DOHH2 (cell line): ENCODE data around the gene VSTM2L.

Experiments used
- H3F3A ChIP-seq: fragments of 200-600 bp; sonication (generic), shearing (Covaris generic); 2 replicates; pipeline ENCODE4 v1.6.0; 2016; ENCODE audit warnings: antibody characterized with exemption, mild to moderate bottlenecking; ENCODE audit not compliant: control insufficient read depth, insufficient read depth
- H3K27ac ChIP-seq: fragments of 200-600 bp; sonication (generic); 2 replicates; pipeline ENCODE4 v1.5.1; 2014; ENCODE audit warnings: low read depth, mild to moderate bottlenecking, low read length, moderate library complexity
- H3K27me3 ChIP-seq: fragments of 200-600 bp; sonication (generic); 2 replicates; pipeline ENCODE4 v1.6.1; 2014; ENCODE audit warnings: mild to moderate bottlenecking, low read length, mixed read lengths; ENCODE audit not compliant: control insufficient read depth
- H3K36me3 ChIP-seq: fragments of 200-600 bp; sonication (generic); 2 replicates; pipeline ENCODE4 v1.6.1; 2014; ENCODE audit warnings: mild to moderate bottlenecking, low read length, moderate library complexity, mixed read lengths; ENCODE audit not compliant: control insufficient read depth
- H3K4me1 ChIP-seq: fragments of 200-600 bp; sonication (generic); 2 replicates; pipeline ENCODE4 v1.6.1; 2014; ENCODE audit warnings: mild to moderate bottlenecking, low read length, mixed read lengths; ENCODE audit not compliant: control insufficient read depth
- H3K4me2 ChIP-seq: fragments of 200-600 bp; sonication (generic); 2 replicates; pipeline ENCODE4 v1.6.0; 2014; ENCODE audit warnings: mild to moderate bottlenecking, low read length, moderate library complexity
- H3K4me3 ChIP-seq: fragments of 200-600 bp; sonication (generic); 2 replicates; pipeline ENCODE4 v1.5.1; 2014; ENCODE audit warnings: mild to moderate bottlenecking, low read length, mixed read lengths
- H3K79me2 ChIP-seq: fragments of 200-600 bp; sonication (generic); 2 replicates; pipeline ENCODE4 v1.6.1; 2014; ENCODE audit warnings: mild to moderate bottlenecking, low read length, mixed read lengths; ENCODE audit not compliant: control insufficient read depth
- H3K9me2 ChIP-seq: fragments of 200-600 bp; sonication (generic); replicated peaks from 2 replicates; pipeline ENCODE4 v1.6.1; 2014; ENCODE audit warnings: mild to moderate bottlenecking, low read length, mixed read lengths; ENCODE audit not compliant: control insufficient read depth
- H3K9me3 ChIP-seq: fragments of 200-600 bp; sonication (generic); 2 replicates; pipeline ENCODE4 v1.6.1; 2014; ENCODE audit warnings: antibody characterized with exemption, low read length, mixed read lengths; ENCODE audit not compliant: control insufficient read depth, insufficient read depth
- H4K20me1 ChIP-seq: fragments of 200-600 bp; sonication (generic); 2 replicates; pipeline ENCODE4 v1.6.0; 2014; ENCODE audit warnings: low read depth, mild to moderate bottlenecking, antibody characterized with exemption, low read length, moderate library complexity; ENCODE audit not compliant: control insufficient read depth, insufficient read depth
- CTCF ChIP-seq: fragments of 200-600 bp; sonication (generic); IDR thresholded peaks from one replicate; pipeline ENCODE4 v1.5.1; 2014; ENCODE audit warnings: antibody characterized with exemption, mild to moderate bottlenecking, low read depth, low read length; ENCODE audit not compliant: poor library complexity, severe bottlenecking
- EZH2phosphoT487 ChIP-seq: fragments of 200-600 bp; sonication (generic); IDR thresholded peaks from 2 replicates; pipeline ENCODE4 v1.6.1; 2017; ENCODE audit warnings: borderline replicate concordance, mild to moderate bottlenecking, antibody characterized with exemption, low read length, moderate library complexity, mixed read lengths

The VSTM2L gene

GRCh38 chr20:37936041-37936440 is 33.1 kb downstream of the VSTM2L start:
- H3K79me2 ChIP-seq: no peaks in the 10 kb centered on the region
- no peak overlapping the region for H3K27ac ChIP-seq
- no peaks in the 10 kb centered on the region for H3K36me3 ChIP-seq
- no peak overlapping the region for H3K4me2 ChIP-seq
- H3K4me3 ChIP-seq: no peak overlapping the region
- H3K9me2 ChIP-seq: no peaks in the 10 kb centered on the region
- H3K27me3 ChIP-seq: 0 out of 2 replicates have a peak, but pooled peaks cover 3% of the 10 kb centered on the region
- H4K20me1 ChIP-seq: no peaks in the 10 kb centered on the region
- no peaks in the 10 kb centered on the region for H3K4me1 ChIP-seq
- no peaks in the 10 kb centered on the region for H3K9me3 ChIP-seq
- no peaks in the 10 kb centered on the region for H3F3A ChIP-seq
- no peak for TF ChIP-seq EZH2phosphoT487
- no peak for TF ChIP-seq CTCF

- H3K4me1 ChIP-seq: no peaks in the 10 kb centered on the region
- H3K79me2 ChIP-seq: no peaks in the 10 kb centered on the region
- 0 out of 2 replicates have a peak, but pooled peaks cover 3% of the 10 kb centered on the region for H3K27me3 ChIP-seq
- H3K9me3 ChIP-seq: no peaks in the 10 kb centered on the region
- TF ChIP-seq EZH2phosphoT487: no peak
- TF ChIP-seq CTCF: no peak
- no peak overlapping the region for H3K4me2 ChIP-seq
- H3K27ac ChIP-seq: no peak overlapping the region
- H4K20me1 ChIP-seq: no peaks in the 10 kb centered on the region
- no peak overlapping the region for H3K4me3 ChIP-seq
- H3F3A ChIP-seq: no peaks in the 10 kb centered on the region
- no peaks in the 10 kb centered on the region for H3K9me2 ChIP-seq
- no peaks in the 10 kb centered on the region for H3K36me3 ChIP-seq
These were observed 33.5 kb downstream of the VSTM2L start for GRCh38 chr20:37936451-37936850.

- no peaks in the 10 kb centered on the region for H3K79me2 ChIP-seq
- no peak overlapping the region for H3K27ac ChIP-seq
- 0 out of 2 replicates have a peak, but pooled peaks cover 2% of the 10 kb centered on the region for H3K27me3 ChIP-seq
- TF ChIP-seq EZH2phosphoT487 (no peak), CTCF (no peak)
- no peak overlapping the region for H3K4me2 ChIP-seq
- H3K36me3 ChIP-seq: no peaks in the 10 kb centered on the region
- H3F3A ChIP-seq: no peaks in the 10 kb centered on the region
- H3K9me2 ChIP-seq: no peaks in the 10 kb centered on the region
- H3K4me3 ChIP-seq: no peak overlapping the region
- H4K20me1 ChIP-seq: no peaks in the 10 kb centered on the region
- no peaks in the 10 kb centered on the region for H3K9me3 ChIP-seq
- no peaks in the 10 kb centered on the region; the same call in 1 of the 2 replicates for H3K4me1 ChIP-seq
These were observed 34.8 kb downstream of the VSTM2L start for GRCh38 chr20:37937686-37938085.
